ENCODE data around the gene ACACB. TPM values are rescaled to one million over a fixed set of nuclear protein-coding genes. Genes with fewer than 3 reads are reported as not detected.

ACACB gene
- total RNA-seq, 3 donors from 2014 or later (not counting 1 experiment from before 2014, with no cell fraction given), result 4.1 to 14.3 (median 8.4) TPM

- no peak overlapping the region for H3K27ac ChIP-seq (ENCODE audit: low read length)
- intact Hi-C loops (cut with micrococcal nuclease), result no loop called here
- H3K4me1 Mint-ChIP-seq, result no peaks in the 10 kb centered on the region
- WGBS (ENCODE audit: insufficient coverage), result 100% methylated on average over 4 of the region's 4 CpGs
- no peak for TF ChIP-seq CTCF (IDR thresholded peaks at IDR 0.05)
- H3K27me3 Mint-ChIP-seq (ENCODE audit: low read depth in 2 of 2), result no peaks in the 10 kb centered on the region
- DNase-seq (no peak), ATAC-seq (no peak)
- no peaks in the 10 kb centered on the region for H3K27me3 ChIP-seq (ENCODE audit: control insufficient read depth, insufficient read depth, low read length)
- H3K36me3 Mint-ChIP-seq, result no peaks in the 10 kb centered on the region
- no peaks in the 10 kb centered on the region for H3K36me3 ChIP-seq (ENCODE audit: control insufficient read depth, insufficient read depth, low read length)
- no peak overlapping the region for H3K4me3 Mint-ChIP-seq
- no peaks in the 10 kb centered on the region for H3K9me3 ChIP-seq (ENCODE audit: control insufficient read depth, insufficient read depth, low read length)
- no peaks in the 10 kb centered on the region for H3K9me3 Mint-ChIP-seq
- H3K27ac Mint-ChIP-seq, result no peak overlapping the region
- no peak overlapping the region for H3K4me3 ChIP-seq (ENCODE audit: low read length)
- no peaks in the 10 kb centered on the region for H3K4me1 ChIP-seq (ENCODE audit: control insufficient read depth, insufficient read depth, low read length)
These were observed 44.5 kb downstream of the ACACB start for GRCh38 chr12:109160873-109161272.

GRCh38 chr12:109162551-109162950, 46.2 kb downstream of the ACACB start:
- H3K27me3 Mint-ChIP-seq (ENCODE audit: low read depth in 2 of 2), result no peaks in the 10 kb centered on the region
- no peaks in the 10 kb centered on the region for H3K27me3 ChIP-seq (ENCODE audit: control insufficient read depth, insufficient read depth, low read length)
- intact Hi-C loops (cut with micrococcal nuclease), result no loop called here
- H3K4me1 ChIP-seq (ENCODE audit: control insufficient read depth, insufficient read depth, low read length), result no peaks in the 10 kb centered on the region
- DNase-seq (no peak), ATAC-seq (no peak)
- no peaks in the 10 kb centered on the region for H3K36me3 Mint-ChIP-seq
- no peak overlapping the region for H3K4me3 ChIP-seq (ENCODE audit: low read length)
- H3K9me3 Mint-ChIP-seq, result no peaks in the 10 kb centered on the region
- no peak for TF ChIP-seq CTCF (IDR thresholded peaks at IDR 0.05)
- WGBS (ENCODE audit: insufficient coverage), result 92% methylated on average over 5 of the region's 5 CpGs
- no peaks in the 10 kb centered on the region for H3K4me1 Mint-ChIP-seq
- H3K9me3 ChIP-seq (ENCODE audit: control insufficient read depth, insufficient read depth, low read length), result no peaks in the 10 kb centered on the region
- no peak overlapping the region for H3K4me3 Mint-ChIP-seq
- no peak overlapping the region for H3K27ac Mint-ChIP-seq
- no peak overlapping the region for H3K27ac ChIP-seq (ENCODE audit: low read length)
- no peaks in the 10 kb centered on the region for H3K36me3 ChIP-seq (ENCODE audit: control insufficient read depth, insufficient read depth, low read length)

GRCh38 chr12:109163167-109163566, 46.8 kb downstream of the ACACB start:
- no peak overlapping the region for H3K4me3 Mint-ChIP-seq
- Histone ChIP-seq H3K9me3 (ENCODE audit: control insufficient read depth, insufficient read depth, low read length) (no peaks in the 10 kb centered on the region), H3K27me3 (ENCODE audit: control insufficient read depth, insufficient read depth, low read length) (no peaks in the 10 kb centered on the region), H3K36me3 (ENCODE audit: control insufficient read depth, insufficient read depth, low read length) (no peaks in the 10 kb centered on the region), H3K4me3 (ENCODE audit: low read length) (no peak overlapping the region), H3K27ac (ENCODE audit: low read length) (no peak overlapping the region), H3K4me1 (ENCODE audit: control insufficient read depth, insufficient read depth, low read length) (no peaks in the 10 kb centered on the region)
- H3K36me3 Mint-ChIP-seq, result no peaks in the 10 kb centered on the region
- no peak for TF ChIP-seq CTCF (IDR thresholded peaks at IDR 0.05)
- DNase-seq, result no peak
- WGBS (ENCODE audit: insufficient coverage), result 62% methylated on average over 6 of the region's 6 CpGs
- no peak for ATAC-seq
- H3K4me1 Mint-ChIP-seq, result no peaks in the 10 kb centered on the region
- intact Hi-C loops (cut with micrococcal nuclease), result no loop called here
- H3K9me3 Mint-ChIP-seq, result no peaks in the 10 kb centered on the region
- no peaks in the 10 kb centered on the region for H3K27me3 Mint-ChIP-seq (ENCODE audit: low read depth in 2 of 2)
- H3K27ac Mint-ChIP-seq, result no peak overlapping the region

GRCh38 chr12:109165599-109165998, 49.2 kb downstream of the ACACB start:
- H3K4me3 Mint-ChIP-seq, result no peak overlapping the region
- no peaks in the 10 kb centered on the region for H3K36me3 Mint-ChIP-seq
- no peaks in the 10 kb centered on the region for H3K4me1 Mint-ChIP-seq
- H3K9me3 ChIP-seq (ENCODE audit: control insufficient read depth, insufficient read depth, low read length), result no peaks in the 10 kb centered on the region
- no peak overlapping the region for H3K4me3 ChIP-seq (ENCODE audit: low read length)
- H3K27me3 Mint-ChIP-seq (ENCODE audit: low read depth in 2 of 2), result no peaks in the 10 kb centered on the region
- no peak overlapping the region for H3K27ac ChIP-seq (ENCODE audit: low read length)
- ATAC-seq (no peak), DNase-seq (no peak)
- no peaks in the 10 kb centered on the region for H3K4me1 ChIP-seq (ENCODE audit: control insufficient read depth, insufficient read depth, low read length)
- no peak for TF ChIP-seq CTCF (IDR thresholded peaks at IDR 0.05)
- H3K27ac Mint-ChIP-seq, result no peak overlapping the region
- 90% methylated on average over 1 of the region's 1 CpG for WGBS (ENCODE audit: insufficient coverage)
- no peaks in the 10 kb centered on the region for H3K27me3 ChIP-seq (ENCODE audit: control insufficient read depth, insufficient read depth, low read length)
- no peaks in the 10 kb centered on the region for H3K36me3 ChIP-seq (ENCODE audit: control insufficient read depth, insufficient read depth, low read length)
- H3K9me3 Mint-ChIP-seq, result no peaks in the 10 kb centered on the region
- intact Hi-C loops (cut with micrococcal nuclease), result no loop called here

All from natural killer cell (primary cell).